Neural cell (in vitro differentiated cells): ENCODE data around the gene CCR7. TPM values are rescaled to one million over a fixed set of nuclear protein-coding genes. Genes with fewer than 3 reads are reported as not detected.

Experiments
- H2AFZ ChIP-seq: fragments of 200-600, 300-800 bp; sonication (generic), shearing (Covaris generic); 2 replicates; pipeline ENCODE4 v1.6.0; 2014; ENCODE audit warnings: low read depth, mild to moderate bottlenecking, antibody characterized with exemption, low read length, moderate library complexity
- H3F3A ChIP-seq: fragments of 200-600 bp; shearing (Covaris generic); 2 replicates; pipeline ENCODE4 v1.6.1; 2016; ENCODE audit warnings: mild to moderate bottlenecking, moderate library complexity, mixed read lengths, antibody characterized with exemption, low read length; ENCODE audit not compliant: insufficient read depth, poor library complexity, severe bottlenecking
- H3K27ac ChIP-seq: fragments of 200-600, 300-800 bp; sonication (generic), shearing (Covaris generic); 2 replicates; pipeline ENCODE4 v1.5.1; 2014; ENCODE audit warnings: mild to moderate bottlenecking, low read length, moderate library complexity
- H3K27me3 ChIP-seq: fragments of 300-800, 200-600 bp; sonication (generic), shearing (Covaris generic); 2 replicates; pipeline ENCODE4 v1.6.0; 2014; ENCODE audit warnings: mild to moderate bottlenecking, low read depth, low read length, moderate library complexity; ENCODE audit not compliant: insufficient read depth
- H3K36me3 ChIP-seq: fragments of 300-800, 200-600 bp; sonication (generic), shearing (Covaris generic); 2 replicates; pipeline ENCODE4 v1.5.1; 2014; ENCODE audit warnings: mild to moderate bottlenecking, antibody characterized with exemption, low read length, moderate library complexity; ENCODE audit not compliant: insufficient read depth
- H3K4me2 ChIP-seq: fragments of 300-800, 200-600 bp; sonication (generic), shearing (Covaris generic); 2 replicates; pipeline ENCODE4 v1.6.0; 2014; ENCODE audit warnings: mild to moderate bottlenecking, low read length
- H3K4me3 ChIP-seq: fragments of 300-800, 200-600 bp; sonication (generic), shearing (Covaris generic); 2 replicates; pipeline ENCODE4 v1.5.1; 2014; ENCODE audit warnings: mild to moderate bottlenecking, low read length, moderate library complexity
- H3K79me2 ChIP-seq: fragments of 200-600 bp; shearing (Covaris generic); replicated peaks from 2 replicates; pipeline ENCODE4 v1.6.0; 2014; ENCODE audit warnings: mild to moderate bottlenecking, low read length, moderate library complexity; ENCODE audit not compliant: insufficient read depth
- H3K9ac ChIP-seq: fragments of 300-800, 200-600 bp; sonication (generic), shearing (Covaris generic); 2 replicates; pipeline ENCODE4 v1.6.1; 2016; ENCODE audit warnings: mild to moderate bottlenecking, low read length, mixed read lengths
- H3K9me2 ChIP-seq: fragments of 200-600 bp; shearing (Covaris generic); 2 replicates; pipeline ENCODE4 v1.6.1; 2016; ENCODE audit warnings: mild to moderate bottlenecking, low read length, mixed read lengths; ENCODE audit not compliant: insufficient read depth
- H3K9me3 ChIP-seq: fragments of 200-600, 300-800 bp; sonication (generic), shearing (Covaris generic); 2 replicates; pipeline ENCODE4 v1.6.1; 2016; ENCODE audit warnings: mild to moderate bottlenecking, mixed run types, low read length, moderate library complexity, mixed read lengths
- H4K20me1 ChIP-seq: fragments of 200-600 bp; shearing (Covaris generic); 2 replicates; pipeline ENCODE4 v1.6.1; 2016; ENCODE audit warnings: mild to moderate bottlenecking, mixed run types; ENCODE audit not compliant: insufficient read depth
- CTCF ChIP-seq: fragments of 450-650 bp; IDR thresholded peaks from 2 replicates; pipeline ENCODE4 v1.5.1; 2014; ENCODE audit warnings: antibody characterized with exemption, mild to moderate bottlenecking, moderate library complexity; ENCODE audit not compliant: poor library complexity, severe bottlenecking
- EP300 ChIP-seq: fragments of 450-650 bp; conservative IDR thresholded peaks from 2 replicates; pipeline ENCODE4 v1.6.1; 2014; ENCODE audit warnings: antibody characterized with exemption, mild to moderate bottlenecking, moderate library complexity; ENCODE audit not compliant: poor library complexity, severe bottlenecking
- EZH2 ChIP-seq: fragments of 200-600, 300-800 bp; shearing (Covaris generic), sonication (generic); IDR thresholded peaks from 2 replicates; pipeline ENCODE4 v1.6.1; 2014; ENCODE audit warnings: antibody characterized with exemption, low read length, borderline replicate concordance, mild to moderate bottlenecking; ENCODE audit not compliant: insufficient read depth, poor library complexity, severe bottlenecking
- MXI1 ChIP-seq: fragments of 450-650 bp; conservative IDR thresholded peaks from 2 replicates; pipeline ENCODE4 v1.6.1; 2014; ENCODE audit warnings: antibody characterized with exemption, mild to moderate bottlenecking; ENCODE audit not compliant: poor library complexity, severe bottlenecking
- POLR2AphosphoS5 ChIP-seq: IDR thresholded peaks from 2 replicates; pipeline ENCODE4 v1.6.1; 2012
- RAD21 ChIP-seq: fragments of 450-650 bp; conservative IDR thresholded peaks from 2 replicates; pipeline ENCODE4 v1.6.1; 2014; ENCODE audit warnings: antibody characterized with exemption, mild to moderate bottlenecking, moderate library complexity
- REST ChIP-seq: IDR thresholded peaks from 2 replicates; pipeline ENCODE4 v1.6.1; 2012; ENCODE audit warnings: borderline replicate concordance
- SMC3 ChIP-seq: fragments of 450-650 bp; conservative IDR thresholded peaks from 2 replicates; pipeline ENCODE4 v1.6.1; 2014; ENCODE audit warnings: antibody characterized with exemption, mild to moderate bottlenecking, moderate library complexity; ENCODE audit not compliant: poor library complexity
- TAF1 ChIP-seq: IDR thresholded peaks from 2 replicates; pipeline ENCODE4 v1.6.1; 2012; ENCODE audit warnings: low read depth
- polyA plus RNA-seq: library from polyadenylated mRNA; depleted of rRNA; stranded (reverse); fragments of >200 nt; gene quantifications from 2 replicates; pipeline ENCODE4 v1.2.3, GENCODE V29; 2014

The CCR7 gene
- polyA plus RNA-seq, 1 donor from 2014 or later, result not detected

- Histone ChIP-seq H3K79me2 (no peaks in the 10 kb centered on the region), H3F3A (no peaks in the 10 kb centered on the region), H3K36me3 (no peaks in the 10 kb centered on the region), H3K9me2 (no peaks in the 10 kb centered on the region), H3K4me3 (no peak overlapping the region), H3K27ac (no peak overlapping the region), H3K27me3 (no peaks in the 10 kb centered on the region), H4K20me1 (no peaks in the 10 kb centered on the region), H3K9ac (no peak overlapping the region), H2AFZ (no peak overlapping the region), H3K9me3 (no peaks in the 10 kb centered on the region), H3K4me2 (no peak overlapping the region)
- no peak for TF ChIP-seq CTCF
- TF ChIP-seq EZH2, result no peak
- no peak for TF ChIP-seq EP300
- no peak for TF ChIP-seq MXI1
- TF ChIP-seq SMC3, result no peak
- no peak for TF ChIP-seq POLR2AphosphoS5
- TF ChIP-seq RAD21, result no peak
- TF ChIP-seq REST, result no peak
- TF ChIP-seq TAF1, result no peak
Observed at GRCh38 chr17:40534371-40535189, 30.7 kb downstream of the CCR7 start.

- Histone ChIP-seq H3K9me2 (no peaks in the 10 kb centered on the region), H3K36me3 (no peaks in the 10 kb centered on the region), H3K4me2 (no peak overlapping the region), H2AFZ (no peak overlapping the region), H3K4me3 (no peak overlapping the region), H3K79me2 (no peaks in the 10 kb centered on the region), H4K20me1 (no peaks in the 10 kb centered on the region), H3K27ac (no peak overlapping the region), H3K9me3 (no peaks in the 10 kb centered on the region), H3F3A (no peaks in the 10 kb centered on the region), H3K9ac (no peak overlapping the region), H3K27me3 (no peaks in the 10 kb centered on the region)
- no peak for TF ChIP-seq SMC3
- TF ChIP-seq RAD21, result no peak
- TF ChIP-seq CTCF, result no peak
- no peak for TF ChIP-seq EZH2
- no peak for TF ChIP-seq POLR2AphosphoS5
- TF ChIP-seq TAF1, result no peak
- TF ChIP-seq REST, result no peak
- no peak for TF ChIP-seq MXI1
- no peak for TF ChIP-seq EP300
Observed at GRCh38 chr17:40533896-40534295, 31.4 kb downstream of the CCR7 start.
